HEK293T (cell line): ENCODE measurements around the gene YARS1.

Source experiments
- CTCF ChIA-PET: fragments of 350-600 bp; formaldehyde crosslinking; extraction: SDS; loops from one replicate; lab custom pipeline; 2021; ENCODE audit warnings: antibody characterized with exemption, inconsistent platforms; lab: Yijun Ruan, JAX
- POLR2A ChIA-PET: fragments of 350-600 bp; formaldehyde crosslinking; extraction: SDS; loops from one replicate; lab custom pipeline; 2020; ENCODE audit warnings: antibody characterized with exemption, inconsistent platforms; lab: Yijun Ruan, JAX
- DNase-seq: peaks from one replicate; pipeline ENCODE4 v3.0.0; 2012; ENCODE audit warnings: mixed read lengths; ENCODE audit errors: extremely low spot score
- ARNT ChIP-seq: fragments of 450-650 bp; IDR thresholded peaks from 2 replicates; pipeline ENCODE4 v1.6.1; 2017; ENCODE audit warnings: mild to moderate bottlenecking
- BHLHE40 ChIP-seq: fragments of 450-650 bp; IDR thresholded peaks from 2 replicates; pipeline ENCODE4 v1.6.1; 2016; ENCODE audit warnings: mild to moderate bottlenecking, moderate library complexity, borderline replicate concordance
- CTBP1 ChIP-seq: fragments of 450-650 bp; IDR thresholded peaks from 2 replicates; pipeline ENCODE4 v1.6.1; 2016; ENCODE audit warnings: borderline replicate concordance
- ELF4 ChIP-seq: fragments of 450-650 bp; IDR thresholded peaks from 2 replicates; pipeline ENCODE4 v1.6.1; 2017; ENCODE audit warnings: antibody characterized with exemption
- FOXA1 ChIP-seq: fragments of 450-650 bp; IDR thresholded peaks from 2 replicates; pipeline ENCODE4 v1.6.1; 2016; ENCODE audit warnings: mild to moderate bottlenecking
- FOXK2 ChIP-seq: fragments of 450-650 bp; IDR thresholded peaks from 2 replicates; pipeline ENCODE4 v1.6.1; 2016; ENCODE audit warnings: mild to moderate bottlenecking
- FOXM1 ChIP-seq: fragments of 450-650 bp; IDR thresholded peaks from 2 replicates; pipeline ENCODE4 v1.6.1; 2017; ENCODE audit warnings: mild to moderate bottlenecking, borderline replicate concordance
- HDGF ChIP-seq: fragments of 450-650 bp; IDR thresholded peaks from 2 replicates; pipeline ENCODE4 v1.6.1; 2017; ENCODE audit warnings: antibody characterized with exemption, borderline replicate concordance
- L3MBTL2 ChIP-seq: fragments of 450-650 bp; conservative IDR thresholded peaks from 2 replicates; pipeline ENCODE4 v1.6.1; 2016; ENCODE audit warnings: mild to moderate bottlenecking
- LEF1 ChIP-seq: fragments of 450-650 bp; IDR thresholded peaks from 2 replicates; pipeline ENCODE4 v1.6.1; 2017; ENCODE audit warnings: mild to moderate bottlenecking, borderline replicate concordance
- NFRKB ChIP-seq: fragments of 450-650 bp; IDR thresholded peaks from 2 replicates; pipeline ENCODE4 v1.6.1; 2016; ENCODE audit warnings: mild to moderate bottlenecking, moderate library complexity
- SP1 ChIP-seq: fragments of 450-650 bp; IDR thresholded peaks from 2 replicates; pipeline ENCODE4 v1.6.1; 2017
- SUZ12 ChIP-seq: fragments of 450-650 bp; IDR thresholded peaks from 2 replicates; pipeline ENCODE4 v1.6.1; 2016; ENCODE audit warnings: mild to moderate bottlenecking
- TARDBP ChIP-seq: fragments of 450-650 bp; IDR thresholded peaks from 2 replicates; pipeline ENCODE4 v1.6.1; 2016
- ZNF384 ChIP-seq: fragments of 450-650 bp; IDR thresholded peaks from 2 replicates; pipeline ENCODE4 v1.6.1; 2016
- TF ChIP-seq, protein P1 (sequence below): fragments of 450-650 bp; IDR thresholded peaks from 2 replicates; pipeline ENCODE4 v1.6.1; 2016

The YARS1 gene

DNA sequence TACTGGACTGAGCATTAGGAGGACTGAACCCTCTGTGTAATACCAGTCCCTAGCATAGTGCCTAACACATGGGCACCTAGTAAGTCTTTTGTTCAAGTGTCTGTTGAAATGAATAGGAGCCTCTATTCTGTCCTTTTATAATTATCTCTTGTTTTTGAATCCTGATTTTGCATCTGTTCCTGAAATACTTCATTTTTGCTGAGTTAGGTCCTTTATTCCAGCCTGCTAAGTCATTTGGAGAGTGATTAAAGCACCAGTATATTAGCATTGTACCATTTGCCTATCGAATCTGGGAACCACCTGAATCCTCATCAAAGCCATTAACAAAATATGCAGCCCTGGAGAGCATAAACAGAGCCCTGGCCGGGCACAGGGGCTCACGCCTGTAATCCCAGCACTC lies 32.3 kb downstream of the YARS1 start:
- CTCF ChIA-PET, result no interaction called here
- POLR2A ChIA-PET, result no interaction called here
- DNase-seq, result peak; percentile 4
- no peak for TF ChIP-seq ARNT
- TF ChIP-seq L3MBTL2, result no peak
- no peak for TF ChIP-seq ELF4
- TF ChIP-seq SUZ12, result no peak
- no peak for TF ChIP-seq TARDBP
- TF ChIP-seq CTBP1, result no peak
- TF ChIP-seq FOXA1, result no peak
- no peak for TF ChIP-seq HDGF
- TF ChIP-seq ZNF384, result no peak
- TF ChIP-seq, protein P1, sequence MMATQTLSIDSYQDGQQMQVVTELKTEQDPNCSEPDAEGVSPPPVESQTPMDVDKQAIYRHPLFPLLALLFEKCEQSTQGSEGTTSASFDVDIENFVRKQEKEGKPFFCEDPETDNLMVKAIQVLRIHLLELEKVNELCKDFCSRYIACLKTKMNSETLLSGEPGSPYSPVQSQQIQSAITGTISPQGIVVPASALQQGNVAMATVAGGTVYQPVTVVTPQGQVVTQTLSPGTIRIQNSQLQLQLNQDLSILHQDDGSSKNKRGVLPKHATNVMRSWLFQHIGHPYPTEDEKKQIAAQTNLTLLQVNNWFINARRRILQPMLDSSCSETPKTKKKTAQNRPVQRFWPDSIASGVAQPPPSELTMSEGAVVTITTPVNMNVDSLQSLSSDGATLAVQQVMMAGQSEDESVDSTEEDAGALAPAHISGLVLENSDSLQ, result no peak
- no peak for TF ChIP-seq BHLHE40
- no peak for TF ChIP-seq SP1
- no peak for TF ChIP-seq LEF1
- TF ChIP-seq NFRKB, result no peak
- no peak for TF ChIP-seq FOXM1
- TF ChIP-seq FOXK2, result no peak

DNA sequence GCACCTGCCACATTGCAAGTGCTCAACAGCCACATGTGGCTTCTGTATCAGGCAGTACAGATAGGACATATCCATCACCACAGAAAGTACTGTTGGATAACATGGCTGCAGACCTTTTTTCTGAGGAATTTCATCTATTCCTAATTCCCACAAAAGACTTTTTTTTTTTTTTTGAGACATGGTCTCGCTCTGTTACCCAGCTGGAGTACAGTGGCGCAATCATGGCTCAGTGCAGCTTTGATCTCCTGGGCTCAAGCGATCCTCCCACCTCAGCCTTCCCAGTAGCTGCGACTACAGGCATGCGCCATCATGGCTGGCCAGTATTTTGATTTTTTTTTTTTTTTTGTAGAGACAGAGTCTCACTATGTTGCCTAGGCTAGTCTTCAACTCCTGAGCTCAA lies 33.3 kb downstream of the YARS1 start:
- CTCF ChIA-PET, result interaction anchor here (1.7 kb wide), 1 partner anchor 71 kb away, joined by 4 read pairs; no protein-coding TSS in a partner anchor
- DNase-seq, result no peak
- POLR2A ChIA-PET, result no interaction called here
- no peak for TF ChIP-seq TARDBP
- TF ChIP-seq ZNF384, result no peak
- no peak for TF ChIP-seq LEF1
- TF ChIP-seq ELF4, result no peak
- no peak for TF ChIP-seq BHLHE40

DNA sequence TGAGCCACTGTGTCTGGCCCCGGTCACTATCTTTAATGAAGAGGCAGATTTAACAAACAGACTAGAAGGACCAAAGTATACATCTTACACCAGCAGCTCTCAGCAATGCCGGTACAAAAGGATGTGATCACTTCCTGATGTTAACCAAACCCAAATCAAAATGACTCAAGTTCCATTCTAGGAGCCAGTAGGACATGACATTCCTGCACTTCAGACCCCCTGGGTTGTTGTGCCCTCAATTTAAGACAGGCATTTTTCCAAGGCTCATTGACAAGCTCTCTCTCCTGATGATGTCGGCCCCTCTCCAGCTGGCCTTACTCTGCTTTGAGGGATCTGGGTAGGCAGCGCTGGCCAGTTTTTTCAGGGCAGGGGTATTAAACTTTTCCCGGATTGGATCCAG lies 35.1 kb downstream of the YARS1 start:
- TF ChIP-seq HDGF (no peak), SP1 (no peak), ELF4 (no peak), L3MBTL2 (no peak), TARDBP (no peak), ARNT (no peak), CTBP1 (no peak), FOXK2 (no peak), ZNF384 (no peak), FOXA1 (no peak), LEF1 (no peak), SUZ12 (no peak), FOXM1 (no peak), BHLHE40 (no peak), NFRKB (no peak)
- TF ChIP-seq, protein P1, result no peak
- ChIA-PET CTCF (interaction anchor here (0.6 to 1.7 kb wide), 2 partner anchors 54 to 70 kb away, joined by 4 to 8 read pairs; no protein-coding TSS in a partner anchor), POLR2A (no interaction called here)
- peak; percentile 4 for DNase-seq

DNA sequence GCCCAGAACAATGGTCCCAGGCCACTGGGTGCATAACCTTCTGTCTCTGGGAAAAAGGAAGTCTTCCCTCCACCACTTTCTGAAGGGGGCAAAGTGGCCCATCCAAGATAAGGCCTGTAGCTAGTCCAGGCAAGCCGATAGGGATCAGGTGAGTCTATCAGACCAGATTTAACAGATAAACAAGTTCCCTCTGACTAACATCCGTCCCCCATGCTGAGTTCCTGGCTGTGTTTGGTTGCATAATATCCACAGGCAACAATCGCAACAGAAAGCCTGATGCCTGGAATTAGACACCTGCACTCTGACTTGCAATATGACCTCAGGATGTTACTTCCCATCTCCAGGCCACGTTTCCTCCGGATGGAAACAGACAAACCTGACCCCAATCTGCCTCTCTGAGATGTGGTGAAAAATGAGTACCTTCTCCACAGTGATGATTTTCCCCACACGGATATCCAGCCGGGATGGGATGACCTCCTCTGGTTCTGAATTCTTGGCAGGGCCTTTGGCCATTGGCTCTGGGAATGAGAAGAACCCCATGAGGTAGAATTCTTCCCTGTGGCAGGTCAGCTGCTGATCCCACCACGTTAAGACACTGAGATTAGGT lies 36.4 kb downstream of the YARS1 start:
- ChIA-PET POLR2A (no interaction called here), CTCF (no interaction called here)
- DNase-seq, result peak; percentile 5
- TF ChIP-seq SP1 (no peak), L3MBTL2 (no peak), FOXK2 (no peak), FOXA1 (no peak), LEF1 (no peak), SUZ12 (no peak)
- TF ChIP-seq, protein P1, result no peak

DNA sequence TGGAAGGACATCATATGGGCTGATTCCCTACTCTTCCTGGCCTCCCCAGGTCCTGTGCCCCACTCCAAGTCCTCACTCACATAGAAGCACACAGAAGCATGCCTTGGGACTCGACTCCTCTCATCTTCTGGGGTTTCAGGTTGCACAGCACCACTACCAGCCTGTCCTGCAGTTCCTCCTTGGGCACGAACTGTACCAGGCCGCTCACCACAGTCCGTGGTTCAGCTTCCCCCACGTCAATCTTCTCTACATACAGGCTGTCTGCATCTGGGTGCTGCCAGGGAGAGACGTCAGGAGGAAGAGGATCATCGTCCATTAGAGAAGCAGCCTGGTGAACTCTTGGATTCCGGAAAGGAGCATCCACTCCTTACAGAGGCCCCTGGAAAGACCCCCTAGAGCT lies 37.2 kb downstream of the YARS1 start:
- POLR2A ChIA-PET, result no interaction called here
- TF ChIP-seq CTBP1 (no peak), FOXK2 (no peak), ELF4 (no peak), TARDBP (no peak), FOXA1 (no peak), BHLHE40 (no peak), NFRKB (no peak), ZNF384 (no peak), L3MBTL2 (no peak), SP1 (no peak), SUZ12 (no peak), HDGF (no peak), ARNT (no peak), FOXM1 (no peak), LEF1 (no peak)
- TF ChIP-seq, protein P1, result no peak
- DNase-seq, result peak; percentile 5
- CTCF ChIA-PET, result no interaction called here
